T-helper 1 cell treated with Interleukin-12 subunit alpha and Interleukin-12 subunit beta and Interleukin-4 antibody, amounts not matched to agents 30 μg/mL and 1 μg/mL, for 36 hours (primary cell): ENCODE results near the gene PARVB.

Source experiments
- H3K27ac Mint-ChIP-seq: one replicate; pipeline ENCODE4 v1.8.0; 2021; ENCODE audit warnings: mild to moderate bottlenecking, mixed read lengths
- H3K27me3 Mint-ChIP-seq: one replicate; pipeline ENCODE4 v1.8.0; 2021; ENCODE audit warnings: low read depth, mixed read lengths
- H3K36me3 Mint-ChIP-seq: one replicate; pipeline ENCODE4 v1.8.0; 2021; ENCODE audit warnings: low read depth, mixed read lengths
- H3K4me1 Mint-ChIP-seq: one replicate; pipeline ENCODE4 v1.8.0; 2021; ENCODE audit warnings: low read depth, mixed read lengths
- H3K4me3 Mint-ChIP-seq: one replicate; pipeline ENCODE4 v1.8.0; 2021; ENCODE audit warnings: mild to moderate bottlenecking, moderate library complexity, mixed read lengths
- H3K9me3 Mint-ChIP-seq: one replicate; pipeline ENCODE4 v1.8.0; 2021; ENCODE audit warnings: mixed read lengths

The PARVB gene

DNA sequence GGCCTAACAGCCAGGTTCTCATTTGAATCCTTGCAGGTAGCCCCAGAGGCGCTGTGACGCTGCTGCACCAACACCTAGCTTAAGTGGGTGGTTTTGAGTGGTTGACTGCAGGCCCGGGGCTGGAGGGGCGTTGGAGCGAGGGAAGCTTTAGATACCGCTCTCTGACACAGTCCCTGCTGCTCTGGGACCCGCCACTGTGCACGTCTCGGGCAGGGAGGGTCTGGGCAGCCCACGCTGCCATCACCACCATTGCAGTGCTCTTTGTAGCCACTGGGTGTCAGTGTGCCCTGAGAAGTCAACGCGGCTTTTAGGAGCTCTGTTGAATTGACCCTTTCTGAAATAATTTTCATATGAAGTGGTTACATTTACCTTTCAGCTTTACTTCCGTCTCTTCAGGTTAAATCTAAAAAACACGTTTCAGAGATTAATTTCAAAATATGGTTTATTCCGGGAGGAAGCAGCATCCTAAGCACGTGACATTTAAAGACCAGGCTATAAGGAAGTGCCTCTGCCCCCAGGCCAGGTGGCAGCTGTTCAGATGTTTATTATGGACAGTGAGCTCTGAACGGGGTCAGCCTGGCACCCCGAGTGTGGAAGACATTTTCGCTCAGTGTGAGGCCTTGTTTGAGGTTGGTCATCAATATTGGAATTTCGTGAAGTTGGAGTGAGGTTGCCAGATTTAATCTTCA lies 30.9 kb upstream of the PARVB start:
- no peak overlapping the region for H3K27ac Mint-ChIP-seq
- no peaks in the 10 kb centered on the region for H3K9me3 Mint-ChIP-seq
- H3K4me1 Mint-ChIP-seq = peaks cover 22% of the 10 kb centered on the region
- H3K36me3 Mint-ChIP-seq = peaks cover 41% of the 10 kb centered on the region
- no peak overlapping the region for H3K4me3 Mint-ChIP-seq
- H3K27me3 Mint-ChIP-seq = no peaks in the 10 kb centered on the region

DNA sequence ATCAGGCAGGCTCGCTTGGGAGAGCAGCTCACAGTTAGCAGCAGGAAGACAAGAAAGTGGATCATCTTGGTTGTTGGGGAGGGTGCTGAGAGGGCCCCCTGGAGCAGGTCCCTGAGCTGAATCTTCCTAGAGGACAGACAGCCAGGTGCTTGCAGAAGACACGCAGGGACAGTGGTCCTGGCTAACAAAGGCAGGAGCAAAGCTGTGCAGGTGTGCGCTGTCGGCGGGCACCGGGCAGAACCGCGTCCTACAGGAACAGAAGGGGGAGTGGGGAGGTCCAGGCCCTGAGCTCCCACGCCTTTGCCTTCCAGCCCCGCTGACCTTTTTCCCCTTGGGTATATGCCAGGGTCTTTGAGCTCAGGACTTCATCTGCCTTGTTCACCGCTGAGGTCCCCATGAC lies 30.1 kb upstream of the PARVB start:
- Mint-ChIP-seq H3K27me3 (no peaks in the 10 kb centered on the region), H3K9me3 (no peaks in the 10 kb centered on the region), H3K4me3 (peak overlapping the region; percentile 46), H3K27ac (no peak overlapping the region), H3K36me3 (peaks cover 46% of the 10 kb centered on the region), H3K4me1 (peaks cover 22% of the 10 kb centered on the region)

DNA sequence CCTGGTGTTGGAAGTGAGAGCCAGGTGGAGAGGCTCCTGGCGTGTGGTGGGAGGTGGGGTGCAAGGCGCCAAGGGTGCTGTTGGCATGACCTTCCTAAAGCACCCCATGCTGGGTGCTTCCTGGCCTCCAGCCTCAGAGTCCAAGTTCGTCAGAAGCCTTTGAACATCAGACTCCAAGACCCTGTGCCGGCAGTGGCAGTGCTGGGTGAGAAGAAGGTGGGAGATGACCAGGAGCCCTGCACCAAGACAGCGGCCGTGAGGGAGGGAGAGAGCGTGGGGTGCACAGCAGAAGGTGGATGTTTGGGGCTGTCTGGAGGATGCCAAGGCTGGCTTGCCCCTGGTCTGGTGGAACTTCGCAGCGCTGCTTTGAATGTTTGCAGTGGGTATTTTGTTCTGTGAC lies 29.7 kb upstream of the PARVB start:
- Mint-ChIP-seq H3K4me3 (peak overlapping the region; percentile 92), H3K36me3 (peaks cover 48% of the 10 kb centered on the region), H3K9me3 (no peaks in the 10 kb centered on the region), H3K27ac (no peak overlapping the region), H3K27me3 (no peaks in the 10 kb centered on the region), H3K4me1 (peaks cover 22% of the 10 kb centered on the region)

DNA sequence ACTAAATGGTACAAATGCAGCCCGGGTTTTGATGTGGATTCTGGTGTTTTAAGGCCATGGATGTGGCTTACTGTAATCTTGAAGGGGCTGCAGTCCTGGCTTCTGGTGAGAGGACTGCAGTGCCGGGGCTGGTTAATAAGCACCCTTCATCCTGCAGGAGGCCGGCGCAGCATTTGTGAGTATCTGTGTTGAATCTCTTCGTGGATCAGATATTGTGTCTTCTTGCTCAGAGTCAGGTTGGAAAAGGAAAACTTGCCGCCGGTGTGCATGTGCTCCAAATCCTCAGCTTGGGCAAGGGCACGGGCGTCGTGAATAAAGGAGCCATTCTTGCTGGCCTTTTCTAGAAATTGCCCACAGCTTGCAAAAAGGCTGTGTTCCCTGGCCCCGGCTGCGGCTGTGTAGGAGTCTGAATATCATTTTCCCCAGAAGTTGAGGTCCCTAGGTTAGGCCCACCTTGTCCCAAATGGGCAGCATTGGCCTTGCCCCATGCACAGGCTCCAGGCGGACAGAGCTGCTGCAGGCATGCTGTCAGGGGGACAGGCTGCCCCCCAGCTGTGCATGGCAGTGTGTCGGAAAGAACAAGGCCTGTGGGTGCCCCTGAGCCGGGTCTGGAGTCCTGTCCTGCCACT lies 28.9 kb upstream of the PARVB start:
- Mint-ChIP-seq H3K36me3 (peaks cover 46% of the 10 kb centered on the region), H3K27me3 (no peaks in the 10 kb centered on the region), H3K4me1 (peaks cover 22% of the 10 kb centered on the region), H3K27ac (peak overlapping the region; percentile 68), H3K4me3 (peak overlapping the region; percentile 92), H3K9me3 (no peaks in the 10 kb centered on the region)

DNA sequence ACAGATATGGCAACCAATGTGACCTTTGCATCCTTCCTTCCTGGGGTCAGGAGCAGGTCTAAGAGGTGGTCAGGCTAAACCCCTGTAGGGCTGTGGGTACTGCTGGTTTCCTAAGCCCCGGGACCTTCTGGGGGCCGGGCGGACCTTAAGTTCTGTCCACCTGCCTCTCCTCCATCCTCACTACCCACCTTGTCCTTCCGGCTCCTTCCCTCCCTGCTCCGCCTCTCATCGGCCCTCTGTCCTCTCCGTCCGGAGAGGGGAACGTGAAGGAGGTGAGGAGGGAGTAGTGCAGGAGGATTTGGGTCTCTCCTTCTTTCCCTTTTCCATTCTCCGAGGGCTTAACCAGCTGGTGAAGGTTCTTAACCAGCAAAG lies 28.3 kb upstream of the PARVB start:
- Mint-ChIP-seq H3K27ac (peak overlapping the region; percentile 93), H3K4me3 (peak overlapping the region; percentile 92), H3K4me1 (peaks cover 22% of the 10 kb centered on the region), H3K36me3 (peaks cover 46% of the 10 kb centered on the region), H3K9me3 (no peaks in the 10 kb centered on the region), H3K27me3 (no peaks in the 10 kb centered on the region)

DNA sequence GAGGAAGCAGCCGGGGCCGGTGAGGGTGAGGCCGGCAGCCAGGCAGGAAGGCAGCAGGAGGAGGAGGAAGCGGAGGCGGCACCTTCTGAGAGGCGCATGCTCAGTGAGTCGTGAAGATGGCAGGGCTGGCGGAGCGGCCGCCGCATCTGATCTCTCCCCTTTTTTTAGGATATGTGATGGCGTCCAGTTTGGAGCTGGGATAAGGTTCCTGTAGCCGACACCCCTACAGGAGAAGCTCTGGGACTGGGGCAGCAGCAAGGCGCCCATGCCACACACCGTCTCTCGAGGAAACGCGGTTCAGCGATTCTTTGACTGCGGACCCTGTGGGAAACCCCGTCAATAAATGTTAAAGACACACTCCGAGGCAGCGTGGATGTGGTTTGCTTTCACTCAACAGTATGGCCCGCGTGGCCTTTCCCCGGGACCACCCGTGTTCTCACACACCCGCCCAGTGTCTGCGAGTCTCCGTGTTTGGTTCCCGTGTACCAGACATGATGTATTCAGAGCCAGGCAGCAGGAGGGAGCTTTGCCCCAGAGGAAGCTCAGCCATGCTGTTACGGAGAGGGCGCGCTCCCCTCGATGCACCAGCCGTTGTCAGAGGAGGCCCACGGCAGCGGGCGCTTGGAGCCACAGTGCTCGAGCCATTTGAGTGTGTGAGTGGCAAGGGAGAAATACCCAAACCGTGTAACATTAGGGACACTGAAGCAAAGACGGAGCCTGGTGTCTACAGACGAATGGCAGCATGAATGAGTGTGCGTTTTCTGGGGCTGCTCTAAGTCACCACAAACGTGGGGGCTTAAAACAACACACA lies 27.7 kb upstream of the PARVB start:
- Mint-ChIP-seq H3K9me3 (no peaks in the 10 kb centered on the region), H3K4me1 (peaks cover 22% of the 10 kb centered on the region)

DNA sequence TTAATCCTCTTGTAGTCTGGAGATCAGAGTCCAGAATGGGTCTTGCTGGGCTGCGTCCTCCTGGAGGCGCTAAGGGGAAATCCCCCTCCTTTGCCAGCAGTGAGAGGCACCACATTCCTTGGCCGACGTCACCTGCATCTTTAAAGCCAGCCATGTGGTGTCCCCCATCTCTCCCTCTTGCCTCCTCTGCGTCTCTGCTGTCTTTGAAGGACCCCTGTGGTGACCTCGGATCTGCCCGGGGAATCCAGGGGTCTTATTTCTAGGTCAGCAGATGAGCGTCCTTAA lies 27.2 kb upstream of the PARVB start:
- peaks cover 42% of the 10 kb centered on the region for H3K36me3 Mint-ChIP-seq
- H3K27ac Mint-ChIP-seq = no peak overlapping the region
- H3K27me3 Mint-ChIP-seq = no peaks in the 10 kb centered on the region
- H3K4me3 Mint-ChIP-seq = no peak overlapping the region
- peaks cover 22% of the 10 kb centered on the region for H3K4me1 Mint-ChIP-seq
- H3K9me3 Mint-ChIP-seq = no peaks in the 10 kb centered on the region

More for the DNA sequence above, 27.7 kb upstream of the PARVB start:
- H3K36me3 Mint-ChIP-seq = peaks cover 46% of the 10 kb centered on the region
- H3K4me3 Mint-ChIP-seq = peak overlapping the region; percentile 92
- no peaks in the 10 kb centered on the region for H3K27me3 Mint-ChIP-seq
- peak overlapping the region; percentile 93 for H3K27ac Mint-ChIP-seq

DNA sequence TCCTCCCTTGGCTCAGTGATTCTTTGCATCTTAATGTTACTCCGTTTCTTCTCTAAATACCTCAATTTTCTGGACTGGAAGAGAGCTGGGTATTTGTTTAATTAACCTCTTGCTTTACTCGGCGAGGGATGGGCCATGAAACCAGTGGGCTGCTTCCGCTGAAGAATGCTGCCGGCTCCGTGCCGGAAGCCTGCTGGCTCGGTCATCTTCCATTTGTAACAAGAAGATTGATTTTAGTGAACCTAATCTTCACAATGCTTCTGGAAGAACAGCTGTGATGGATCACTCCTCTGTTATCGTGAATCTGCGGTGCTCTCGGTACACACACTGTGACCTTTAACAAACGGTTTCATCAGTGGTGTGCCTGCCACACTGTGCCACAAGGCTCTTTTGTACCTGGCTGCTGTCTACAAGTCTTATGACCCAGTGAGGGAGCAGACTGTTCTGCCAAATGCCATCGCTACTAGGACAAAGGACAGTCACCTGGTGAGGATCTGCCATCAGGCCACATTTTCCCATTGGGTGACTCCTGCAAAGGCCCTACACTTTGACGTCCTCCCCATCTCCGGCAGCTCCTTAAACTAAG lies 25.3 kb upstream of the PARVB start:
- no peaks in the 10 kb centered on the region for H3K9me3 Mint-ChIP-seq
- H3K4me3 Mint-ChIP-seq = no peak overlapping the region
- no peak overlapping the region for H3K27ac Mint-ChIP-seq
- H3K4me1 Mint-ChIP-seq = peaks cover 19% of the 10 kb centered on the region
- H3K36me3 Mint-ChIP-seq = peaks cover 31% of the 10 kb centered on the region
- no peaks in the 10 kb centered on the region for H3K27me3 Mint-ChIP-seq

DNA sequence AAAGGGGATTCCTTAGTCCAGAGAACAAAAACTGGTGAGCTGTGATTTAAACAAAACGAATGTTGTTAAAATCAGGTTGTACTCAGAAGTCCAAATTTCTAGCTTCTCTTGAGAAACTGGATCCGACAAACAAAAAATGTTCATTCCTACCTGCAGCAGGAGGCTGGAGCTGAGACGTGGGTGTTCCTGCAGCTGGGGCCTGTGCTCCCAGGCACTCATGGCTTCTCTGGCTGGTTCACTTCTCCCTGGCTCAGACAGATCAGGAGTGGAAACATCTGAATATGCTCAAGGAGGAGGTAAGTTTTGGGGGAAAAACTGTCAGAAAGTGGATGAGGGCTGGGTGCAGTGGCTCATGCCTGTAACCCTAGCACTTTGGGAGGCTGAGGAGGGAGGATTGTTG lies 24.7 kb upstream of the PARVB start:
- peaks cover 30% of the 10 kb centered on the region for H3K36me3 Mint-ChIP-seq
- no peaks in the 10 kb centered on the region for H3K27me3 Mint-ChIP-seq
- peaks cover 19% of the 10 kb centered on the region for H3K4me1 Mint-ChIP-seq
- H3K27ac Mint-ChIP-seq = no peak overlapping the region
- H3K4me3 Mint-ChIP-seq = no peak overlapping the region
- no peaks in the 10 kb centered on the region for H3K9me3 Mint-ChIP-seq

DNA sequence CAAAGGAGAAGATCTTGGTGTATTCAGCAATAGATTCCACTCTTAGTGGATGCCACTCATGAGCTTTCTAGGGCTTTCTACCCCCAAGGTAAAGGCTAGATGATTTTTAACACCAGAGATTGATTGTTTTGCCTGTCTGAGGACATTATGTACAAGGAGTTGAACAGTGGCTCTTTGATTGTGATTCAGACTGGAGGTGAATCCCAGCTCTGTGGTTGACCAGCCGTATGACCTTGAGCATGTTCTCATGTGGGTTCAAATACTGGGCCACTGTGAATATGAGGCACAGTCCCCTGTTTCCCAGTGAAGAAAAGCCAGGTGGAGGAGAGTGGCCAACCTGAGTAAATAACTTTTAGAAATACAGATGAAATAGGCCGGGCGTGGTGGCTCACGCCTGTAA lies 24.0 kb upstream of the PARVB start:
- Mint-ChIP-seq H3K4me3 (no peak overlapping the region), H3K4me1 (peaks cover 15% of the 10 kb centered on the region), H3K27ac (no peak overlapping the region), H3K36me3 (peaks cover 25% of the 10 kb centered on the region), H3K9me3 (no peaks in the 10 kb centered on the region), H3K27me3 (no peaks in the 10 kb centered on the region)

DNA sequence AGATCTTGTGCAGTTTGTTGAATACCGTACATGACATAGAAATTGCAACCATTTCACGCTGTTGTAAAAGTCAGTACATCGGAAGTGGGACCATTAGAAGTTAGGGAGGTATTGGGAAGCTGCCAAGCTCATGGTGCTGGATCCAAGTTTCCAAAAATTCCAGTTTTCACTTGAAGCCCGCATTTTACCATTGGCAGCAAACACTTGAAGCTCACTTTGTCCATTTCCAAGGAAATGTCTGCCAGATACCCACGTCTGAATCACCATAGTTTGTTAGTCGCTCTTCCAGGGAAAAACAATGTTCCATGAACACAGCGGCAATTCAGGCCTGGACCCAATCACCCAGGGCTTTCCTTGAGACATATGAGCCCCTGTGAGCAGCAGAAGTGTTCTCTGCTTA lies 22.6 kb upstream of the PARVB start:
- Mint-ChIP-seq H3K4me3 (no peak overlapping the region), H3K9me3 (no peaks in the 10 kb centered on the region), H3K27me3 (no peaks in the 10 kb centered on the region), H3K36me3 (peaks cover 17% of the 10 kb centered on the region), H3K4me1 (peaks cover 6% of the 10 kb centered on the region), H3K27ac (no peak overlapping the region)

DNA sequence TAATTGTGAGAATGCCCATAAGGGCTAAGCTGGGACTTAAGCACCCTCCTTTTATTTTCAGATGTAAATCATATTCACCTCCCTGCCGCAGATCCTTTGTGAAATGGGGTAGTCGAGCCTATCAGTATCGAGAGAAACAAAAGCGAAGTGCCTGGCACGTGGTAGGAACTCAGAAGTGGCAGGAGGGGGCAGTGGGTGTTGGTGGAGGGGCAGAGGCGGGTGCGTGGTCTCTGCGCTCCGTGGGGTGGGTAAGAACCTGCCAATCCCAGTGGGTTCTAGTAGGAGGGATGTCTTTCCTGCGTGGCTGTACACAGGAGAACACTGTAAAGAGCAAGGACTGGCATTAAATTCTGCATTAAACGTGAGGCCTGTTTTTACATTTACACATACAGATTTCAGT lies 21.8 kb upstream of the PARVB start:
- Mint-ChIP-seq H3K4me1 (peaks cover 2% of the 10 kb centered on the region), H3K9me3 (no peaks in the 10 kb centered on the region), H3K27ac (no peak overlapping the region), H3K36me3 (peaks cover 10% of the 10 kb centered on the region), H3K27me3 (no peaks in the 10 kb centered on the region), H3K4me3 (no peak overlapping the region)

DNA sequence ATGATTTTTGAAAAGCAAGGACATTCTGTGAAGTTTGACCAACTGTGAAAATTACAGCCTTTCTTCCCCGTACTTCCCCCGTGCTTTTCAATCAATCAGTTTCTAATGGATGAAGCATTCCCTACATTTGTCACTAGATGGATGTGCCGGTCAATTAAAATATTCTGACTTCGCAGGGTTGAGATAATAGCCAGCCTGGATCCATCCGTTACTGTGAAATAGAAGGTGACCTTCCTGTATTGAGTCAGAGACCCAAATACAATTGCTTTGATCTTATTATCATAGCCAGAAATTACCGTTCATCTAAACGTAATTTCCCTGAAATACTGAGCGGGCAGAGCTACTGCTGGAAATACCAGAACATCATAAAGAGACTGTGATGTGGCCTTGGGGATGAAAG lies 21.1 kb upstream of the PARVB start:
- Mint-ChIP-seq H3K4me1 (peaks cover 2% of the 10 kb centered on the region), H3K4me3 (no peak overlapping the region), H3K9me3 (no peaks in the 10 kb centered on the region), H3K36me3 (peaks cover 8% of the 10 kb centered on the region), H3K27ac (no peak overlapping the region), H3K27me3 (no peaks in the 10 kb centered on the region)

DNA sequence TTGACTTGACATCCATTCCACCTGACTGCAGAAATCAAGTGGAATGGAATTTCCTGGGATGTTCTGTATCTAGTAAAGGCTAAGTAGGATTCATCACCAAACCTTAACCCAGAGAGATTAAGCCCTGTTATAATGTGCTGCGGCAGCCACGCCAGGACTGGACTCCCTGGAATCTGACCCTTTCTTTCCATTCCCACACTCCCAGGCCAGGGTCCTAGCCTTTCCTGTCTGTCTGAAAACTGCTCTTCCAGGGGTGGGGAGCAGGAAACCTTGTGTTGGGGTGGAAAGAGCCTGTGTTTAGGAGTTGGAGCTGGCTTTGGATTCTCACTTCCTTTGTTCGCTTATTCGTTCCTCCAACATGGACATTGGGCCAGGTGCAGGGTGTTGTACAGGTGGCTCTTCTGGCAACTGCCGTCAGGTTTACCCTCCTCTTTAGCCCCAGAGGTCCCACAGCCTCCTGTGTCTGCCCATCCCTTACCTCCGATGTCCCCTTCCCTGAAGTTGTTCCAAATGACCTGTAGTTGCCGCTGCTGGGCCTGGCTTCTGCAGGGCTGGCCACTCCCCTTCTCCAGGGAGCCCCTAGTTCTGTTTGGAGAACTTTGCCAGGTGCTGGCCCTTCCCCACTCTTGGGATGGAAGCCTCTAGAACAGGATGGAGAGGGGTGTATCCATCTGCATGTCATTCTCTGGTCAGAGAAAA lies 20.5 kb upstream of the PARVB start:
- H3K27ac Mint-ChIP-seq = no peak overlapping the region
- no peak overlapping the region for H3K4me3 Mint-ChIP-seq
- peaks cover 7% of the 10 kb centered on the region for H3K36me3 Mint-ChIP-seq
- H3K9me3 Mint-ChIP-seq = no peaks in the 10 kb centered on the region
- no peaks in the 10 kb centered on the region for H3K27me3 Mint-ChIP-seq
- H3K4me1 Mint-ChIP-seq = peaks cover 2% of the 10 kb centered on the region
